GM18526 (cell line): ENCODE data around the gene GANC.

ENCODE experiments used
- POLR2A ChIP-seq: IDR thresholded peaks from 3 replicates; pipeline ENCODE4 v1.6.1; 2011; ENCODE audit not compliant: insufficient read length; ENCODE audit errors: extremely low read depth

The GANC gene

GRCh38 chr15:42273900-42274701 is 1.1 kb downstream of the GANC start:
- no peak for TF ChIP-seq POLR2A

- TF ChIP-seq POLR2A = no peak
Measured at GRCh38 chr15:42274702-42274989, 1.6 kb downstream of the GANC start.

- TF ChIP-seq POLR2A = no peak
Measured at GRCh38 chr15:42275780-42276391, 2.9 kb downstream of the GANC start.

GRCh38 chr15:42276762-42277161 is 3.8 kb downstream of the GANC start:
- TF ChIP-seq POLR2A = no peak

- TF ChIP-seq POLR2A = no peak
Measured at GRCh38 chr15:42279234-42279723, 6.3 kb downstream of the GANC start.

GRCh38 chr15:42282344-42282743 is 9.3 kb downstream of the GANC start:
- no peak for TF ChIP-seq POLR2A

- no peak for TF ChIP-seq POLR2A
Measured at GRCh38 chr15:42282926-42283325, 9.9 kb downstream of the GANC start.

GRCh38 chr15:42283671-42284070 is 10.7 kb downstream of the GANC start:
- no peak for TF ChIP-seq POLR2A

GRCh38 chr15:42284551-42284950 is 11.6 kb downstream of the GANC start:
- no peak for TF ChIP-seq POLR2A

- TF ChIP-seq POLR2A = no peak
Measured at GRCh38 chr15:42285034-42285433, 12.0 kb downstream of the GANC start.

- no peak for TF ChIP-seq POLR2A
Measured at GRCh38 chr15:42286445-42287029, 13.5 kb downstream of the GANC start.

- TF ChIP-seq POLR2A = no peak
Measured at GRCh38 chr15:42287931-42288330, 14.9 kb downstream of the GANC start.

- TF ChIP-seq POLR2A = no peak
Measured at GRCh38 chr15:42289166-42289565, 16.2 kb downstream of the GANC start.

GRCh38 chr15:42306681-42307080 is 33.7 kb downstream of the GANC start:
- TF ChIP-seq POLR2A = no peak

- no peak for TF ChIP-seq POLR2A
Measured at GRCh38 chr15:42313463-42313862, 40.5 kb downstream of the GANC start.

GRCh38 chr15:42314818-42315217 is 41.8 kb downstream of the GANC start:
- no peak for TF ChIP-seq POLR2A
